NK-92 (cell line): Measurements from ENCODE around the gene ADAM11.

Experiments used
- DNase-seq: peaks from one replicate; lab custom pipeline; 2025; ENCODE audit not compliant: unreplicated experiment; lab: John Stamatoyannopoulos, UW

ADAM11 gene

GRCh38 chr17:44757045-44757917 is 1.5 kb upstream of the ADAM11 start:
- DNase-seq, result no peak

GRCh38 chr17:44757918-44758413 is 822 bp upstream of the ADAM11 start:
- DNase-seq, result no peak

- no peak for DNase-seq
Observed at GRCh38 chr17:44759086-44759915, 513 bp downstream of the ADAM11 start.

GRCh38 chr17:44759916-44760243 is 1.1 kb downstream of the ADAM11 start:
- DNase-seq, result no peak

GRCh38 chr17:44760474-44761308 is 1.9 kb downstream of the ADAM11 start:
- no peak for DNase-seq

GRCh38 chr17:44761932-44762810 is 3.4 kb downstream of the ADAM11 start:
- no peak for DNase-seq

- no peak for DNase-seq
Observed at GRCh38 chr17:44763170-44763569, 4.4 kb downstream of the ADAM11 start.

GRCh38 chr17:44765965-44766364 is 7.2 kb downstream of the ADAM11 start:
- DNase-seq, result no peak

- no peak for DNase-seq
Observed at GRCh38 chr17:44766409-44767038, 7.7 kb downstream of the ADAM11 start.

- no peak for DNase-seq
Observed at GRCh38 chr17:44767493-44767892, 8.7 kb downstream of the ADAM11 start.

- no peak for DNase-seq
Observed at GRCh38 chr17:44768505-44769142, 9.8 kb downstream of the ADAM11 start.

GRCh38 chr17:44769230-44769629 is 10.4 kb downstream of the ADAM11 start:
- DNase-seq, result no peak

GRCh38 chr17:44769647-44770084 is 10.9 kb downstream of the ADAM11 start:
- no peak for DNase-seq

- no peak for DNase-seq
Observed at GRCh38 chr17:44770166-44770925, 11.6 kb downstream of the ADAM11 start.

GRCh38 chr17:44772308-44773045 is 13.7 kb downstream of the ADAM11 start:
- DNase-seq, result no peak

- DNase-seq, result no peak
Observed at GRCh38 chr17:44773140-44773539, 14.4 kb downstream of the ADAM11 start.

GRCh38 chr17:44774271-44775135 is 15.7 kb downstream of the ADAM11 start:
- peak; percentile 30 for DNase-seq
